ELF-1 (cell line): ENCODE measurements around the gene CRYAA.

Experiments
- DNase-seq: peaks from one replicate; pipeline ENCODE4 v3.0.0-alpha.2; 2016; ENCODE audit warnings: low read depth, low spot score

The CRYAA gene

DNA sequence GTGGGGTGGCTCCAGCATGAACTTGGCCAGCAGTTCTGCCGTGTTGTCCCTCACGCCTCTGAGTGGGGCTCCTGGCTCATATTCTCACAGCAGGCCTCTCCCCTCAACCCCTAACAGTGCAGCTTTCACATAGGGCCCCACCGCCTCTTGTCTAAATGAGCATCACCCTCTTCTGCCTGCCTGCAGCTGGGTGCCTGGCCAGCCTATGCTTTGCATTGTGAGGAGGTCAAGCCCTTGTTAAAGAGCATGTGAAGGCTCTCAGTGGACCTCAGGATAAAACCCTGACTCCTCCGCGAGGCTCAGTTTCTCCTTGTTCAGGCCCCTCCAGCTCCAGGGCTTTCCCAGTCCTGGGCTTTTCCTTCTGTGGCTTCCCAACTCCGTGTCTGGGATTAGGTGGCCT, 34.8 kb downstream of the CRYAA start:
- no peak for DNase-seq

DNA sequence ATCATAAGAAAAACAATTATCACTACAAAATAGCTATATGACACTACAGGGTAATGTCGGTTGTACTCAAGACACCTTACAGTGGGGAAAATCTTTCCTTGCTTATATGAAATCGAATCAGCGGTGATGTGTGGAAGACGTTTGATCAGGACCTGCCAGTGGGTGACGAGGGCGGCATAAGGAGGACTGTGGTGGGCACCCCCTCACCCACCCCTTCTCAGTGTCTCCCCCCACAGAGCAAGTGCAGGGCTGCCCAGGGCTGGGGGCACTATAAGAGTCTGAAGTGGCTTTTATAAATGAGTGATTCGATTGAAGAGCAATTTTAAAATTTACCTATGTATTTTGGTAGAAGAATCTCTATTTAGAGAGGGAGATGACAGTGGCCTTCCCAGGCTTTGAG, 35.8 kb downstream of the CRYAA start:
- DNase-seq, result no peak

DNA sequence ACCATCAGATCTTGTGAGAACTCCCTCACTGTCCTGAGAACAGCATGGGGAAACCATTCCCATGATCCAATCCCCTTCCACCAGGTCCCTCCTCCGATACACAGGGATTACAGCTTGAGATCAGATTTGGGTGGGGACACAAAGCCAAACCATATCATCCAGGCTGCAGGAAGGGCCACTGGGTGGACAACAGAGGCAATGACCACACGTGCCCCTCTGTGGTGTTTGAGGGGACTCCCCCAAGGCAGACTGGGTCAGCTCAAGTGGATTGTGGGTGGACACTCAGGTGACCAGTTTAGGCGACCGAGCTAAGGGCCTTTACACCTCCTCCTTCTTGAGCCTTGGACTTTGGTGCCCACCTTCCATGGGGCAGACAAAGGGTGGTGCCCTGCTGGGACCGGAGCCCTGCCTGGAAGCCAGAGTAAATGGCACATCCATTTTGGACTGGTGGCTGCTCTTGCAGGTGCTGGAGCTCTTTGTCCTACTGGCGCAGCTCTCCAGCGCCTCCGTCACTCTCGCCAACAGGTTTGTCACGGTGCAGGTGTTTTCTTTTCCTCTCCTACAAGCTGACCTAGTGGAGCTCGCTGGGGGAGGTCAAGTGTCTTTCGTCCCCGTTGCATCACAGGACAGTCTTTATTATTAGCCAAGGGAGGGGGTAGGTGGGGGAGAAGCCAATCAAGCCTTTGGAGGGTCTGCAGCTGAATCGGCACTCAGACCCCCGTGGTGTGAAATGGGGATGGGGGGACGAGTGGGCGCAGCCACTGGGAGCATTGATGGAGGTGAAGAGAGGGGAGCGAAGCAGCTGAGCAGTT, 37.6 kb downstream of the CRYAA start:
- no peak for DNase-seq

DNA sequence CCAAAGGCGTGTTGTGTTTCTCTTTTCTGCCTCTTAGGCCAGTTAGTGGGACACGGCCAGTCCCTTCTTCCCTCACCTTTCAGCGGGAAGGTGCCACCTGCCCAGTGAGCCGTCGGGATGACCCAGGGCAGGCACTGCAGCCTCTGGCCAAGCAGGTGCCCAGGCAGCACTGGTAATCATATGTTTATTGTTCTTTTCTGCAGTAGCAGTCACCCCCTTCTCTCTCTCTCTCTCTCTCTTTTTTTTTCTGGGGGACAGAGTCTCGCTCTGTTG, 38.2 kb downstream of the CRYAA start:
- DNase-seq, result no peak

DNA sequence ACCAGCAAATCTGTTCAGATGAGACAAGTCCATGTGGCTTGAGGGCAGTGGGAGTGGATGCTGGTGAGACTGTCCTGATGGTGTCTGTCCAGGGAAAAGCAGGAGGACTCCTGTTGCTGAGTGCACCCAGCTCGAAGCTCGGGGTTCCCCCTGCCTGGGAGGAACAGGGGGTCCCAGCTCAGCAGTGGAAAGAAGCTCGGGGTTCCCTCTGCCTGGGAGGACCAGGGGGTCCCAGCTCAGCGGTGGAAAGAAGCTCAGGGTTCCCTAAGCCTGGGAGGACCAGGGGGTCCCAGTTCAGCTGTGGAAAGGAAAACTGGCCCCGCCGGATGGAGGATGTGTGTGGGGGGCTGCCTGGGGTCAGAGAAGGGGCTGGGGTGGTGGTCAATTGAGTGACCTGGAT, 39.1 kb downstream of the CRYAA start:
- no peak for DNase-seq

DNA sequence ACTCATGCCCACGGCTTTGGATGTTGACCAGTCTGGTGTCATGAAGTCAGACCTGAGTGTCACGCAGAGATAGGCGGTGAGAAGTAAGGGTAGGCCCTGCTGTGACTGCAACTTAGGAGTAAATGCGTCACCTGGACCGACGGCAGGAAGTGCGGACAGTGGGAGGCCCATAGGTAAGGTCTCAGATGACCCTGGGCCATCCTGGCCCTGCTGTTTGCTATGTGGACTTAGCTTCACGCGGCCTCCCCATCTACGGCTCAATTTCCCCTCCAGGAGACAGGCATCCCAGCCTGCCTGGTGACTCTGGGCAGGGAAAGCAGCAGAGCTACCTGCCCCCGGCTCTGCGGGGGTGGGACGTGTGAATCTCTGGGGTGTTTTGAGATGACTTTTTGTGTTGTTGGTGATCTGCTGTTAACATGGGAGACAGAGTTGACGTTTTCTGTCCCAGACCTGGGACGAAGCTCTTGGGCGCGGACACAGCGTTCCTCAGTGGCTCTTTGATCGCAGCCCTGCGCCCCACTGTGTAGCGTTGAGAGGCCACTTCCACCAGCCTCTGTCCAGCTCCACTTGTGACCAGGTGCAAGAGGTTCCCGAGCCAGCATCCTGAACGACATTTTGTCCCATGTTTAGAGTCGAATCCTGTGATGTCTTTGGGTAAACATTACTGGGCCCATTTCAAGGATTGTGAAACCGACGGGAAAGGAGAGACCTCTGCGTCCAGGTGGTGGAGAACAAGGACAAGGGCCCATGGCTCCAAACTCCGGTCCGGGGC, 39.9 kb downstream of the CRYAA start:
- no peak for DNase-seq

DNA sequence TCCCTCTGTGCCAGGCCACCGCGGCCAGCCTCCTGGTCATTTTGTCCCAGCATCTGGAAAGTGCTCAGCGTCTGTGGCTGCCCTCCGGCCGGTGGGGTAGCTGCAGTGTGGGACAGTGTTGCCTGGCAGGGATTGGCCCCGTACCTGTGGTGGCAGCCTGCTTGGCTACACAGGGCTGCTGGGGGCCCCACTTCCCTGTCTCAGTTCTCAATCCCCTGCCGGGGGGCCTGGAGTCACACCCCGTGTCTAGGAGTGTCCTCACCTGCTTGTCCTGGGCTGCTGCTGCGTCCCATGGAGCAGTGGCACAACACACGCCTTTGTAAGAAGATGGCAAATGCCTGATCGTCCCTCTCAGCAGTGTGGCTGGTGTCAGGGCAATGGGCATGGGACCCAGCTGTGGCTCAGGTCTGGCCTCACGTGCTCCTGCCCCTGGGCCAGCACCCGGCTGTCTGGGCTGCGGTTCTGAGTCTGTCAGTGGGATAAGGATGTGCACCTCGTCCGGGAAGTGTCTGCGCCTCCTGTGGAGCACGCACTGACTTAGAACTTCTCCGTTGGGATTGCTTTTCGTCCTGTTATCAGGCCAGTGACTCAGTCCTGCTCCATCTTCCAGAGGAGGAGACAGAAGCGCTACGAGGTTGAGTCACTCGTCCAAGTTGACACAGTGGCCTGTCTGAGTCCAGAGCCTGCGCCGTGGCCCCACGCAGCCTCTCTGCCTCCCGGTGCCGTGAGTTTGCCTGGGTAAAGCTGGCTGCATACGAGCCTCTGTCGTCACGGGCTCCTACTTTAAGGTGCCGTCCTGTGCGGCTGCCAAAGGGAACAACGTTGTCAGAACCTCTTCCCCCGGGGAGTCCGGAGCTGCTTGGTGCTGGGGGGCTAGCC, 41.0 kb downstream of the CRYAA start:
- no peak for DNase-seq

DNA sequence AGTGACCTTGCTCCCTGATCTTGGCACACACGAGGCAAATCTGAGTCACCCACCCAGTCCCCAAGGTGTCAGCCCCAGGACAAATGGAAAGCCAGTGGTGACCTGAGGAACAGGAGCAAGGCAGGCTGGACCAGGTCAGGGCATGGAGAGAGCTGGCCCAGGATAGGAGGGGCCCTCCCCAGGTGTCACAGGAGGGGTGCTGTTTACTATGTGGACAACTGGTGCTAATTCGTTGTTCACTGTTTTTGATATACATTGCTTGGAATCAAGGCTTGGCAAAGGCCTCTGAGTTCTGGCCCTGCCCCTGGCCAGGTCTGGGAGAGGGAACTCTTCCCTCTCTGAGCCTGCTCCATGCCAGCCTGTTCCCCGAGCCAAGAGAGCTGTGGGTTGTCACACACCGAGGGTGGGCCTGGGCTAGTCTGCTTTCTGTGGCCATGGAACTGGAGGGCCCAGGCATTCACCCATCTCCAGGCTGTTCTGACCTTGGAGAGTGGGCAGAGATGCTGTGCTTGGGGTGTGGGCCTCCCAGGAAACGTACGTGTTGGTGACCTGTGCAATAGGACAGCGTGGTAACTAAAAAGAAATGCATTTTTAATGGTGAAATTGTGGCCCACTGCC, 41.8 kb downstream of the CRYAA start:
- no peak for DNase-seq

DNA sequence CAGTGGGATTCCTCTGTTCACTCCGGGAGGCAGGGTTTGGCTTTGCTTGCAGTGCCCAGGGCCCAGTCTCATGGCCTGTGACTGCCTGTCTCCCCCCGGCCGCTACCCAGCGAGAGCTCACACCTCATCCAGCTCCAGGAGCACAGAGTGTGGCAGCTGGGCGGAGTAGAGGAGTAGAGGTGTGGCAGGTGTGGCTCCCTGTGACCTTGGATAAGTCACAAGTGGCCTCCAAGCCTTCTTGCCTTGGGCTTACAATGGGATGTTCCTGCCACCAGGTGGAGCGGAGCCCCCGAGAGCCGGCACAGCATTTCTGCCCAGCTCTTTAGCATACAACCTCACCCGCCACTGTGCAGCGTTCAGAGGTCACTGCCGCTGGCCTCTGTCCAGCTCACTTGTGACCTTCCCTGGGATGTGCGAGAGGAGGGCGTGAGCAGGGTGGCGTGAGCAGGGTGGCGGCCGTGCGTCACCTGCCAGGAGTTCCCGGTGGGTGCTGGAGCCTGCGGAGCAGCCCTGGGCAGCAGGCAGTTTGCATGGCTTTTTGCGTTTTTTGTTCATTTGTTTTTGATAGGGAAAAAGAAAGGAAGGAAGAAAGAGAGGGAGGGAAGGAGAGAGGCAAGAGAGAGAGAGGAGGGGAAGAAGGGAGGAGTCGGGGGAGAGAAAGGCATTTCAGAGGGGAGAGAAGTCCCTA, 42.4 kb downstream of the CRYAA start:
- peak; percentile 74 for DNase-seq

DNA sequence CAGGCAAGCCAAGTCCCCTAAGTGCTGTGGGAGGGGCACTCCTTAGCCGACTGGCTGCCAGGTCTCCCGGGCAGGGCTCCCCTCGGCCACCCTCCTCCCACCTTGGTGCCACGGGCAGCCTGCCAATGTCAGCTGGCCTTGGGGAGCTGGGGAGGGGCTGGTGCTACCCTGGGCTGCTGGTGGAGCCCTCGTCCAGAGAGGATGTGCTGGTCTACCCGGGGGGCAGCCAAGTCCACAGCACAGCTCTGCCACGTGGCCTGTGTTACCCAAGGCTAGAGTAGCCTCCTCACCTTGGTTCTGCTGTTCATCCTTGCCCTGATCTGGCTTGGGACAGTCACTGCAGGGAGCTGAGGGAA, 42.9 kb downstream of the CRYAA start:
- DNase-seq, result no peak
